ENCODE results near the gene ATP2B1. TPM values are rescaled to one million over a fixed set of nuclear protein-coding genes. Genes with fewer than 3 reads are reported as not detected.
A peak's percentile ranks its signal among the peaks of the same experiment; 100 is the strongest.

Gene ATP2B1
- total and polyA plus RNA-seq, 2 of the 13 experiments (the other 11 are each of a cell fraction or from before 2014, with no cell fraction given), result 12.1 to 60.2 TPM

GRCh38 chr12:89589753-89590152 lies 118.9 kb downstream of the ATP2B1 start:
- no peak for DNase-seq (ENCODE audit: low spot score)
- H3K4me3 ChIP-seq (replicated peaks in 1 of 3; ENCODE audit: insufficient read depth in 1 of 3, low read depth in 2 of 3, low read length in 3 of 3), result no peak overlapping the region
- H4K20me1 ChIP-seq (ENCODE audit: insufficient read depth, low read length), result no peaks in the 10 kb centered on the region
- ChIA-PET POLR2A (no interaction called here), CTCF (ENCODE audit: low intra/inter-chr PET ratio, low total read pairs) (no interaction called here)
- H2AFZ ChIP-seq (ENCODE audit: low read length), result no peak overlapping the region
- in situ Hi-C loops (cut with HindIII; ENCODE audit: extremely low pct_ligation_motif_present, low pct_unique_long_range_greater_than_20kb), result no loop called here
- no peaks in the 10 kb centered on the region for H3K27me3 ChIP-seq (ENCODE audit: control insufficient read depth in 1 of 2, insufficient read depth in 2 of 2, low read length in 2 of 2)
- no peaks in the 10 kb centered on the region for H3K79me2 ChIP-seq (ENCODE audit: insufficient read depth, low read length)
- intact Hi-C loops (cut with micrococcal nuclease; ENCODE audit: unreplicated experiment), result no loop called here
- ATAC-seq, result peak; percentile 35; the same call in 1 of the 3 replicates
- peaks cover 3 to 6% of the 10 kb centered on the region in 2 experiments; a peak in 4 of 5 replicates for H3K36me3 ChIP-seq (replicated peaks in 1 of 2; ENCODE audit: control insufficient read depth in 1 of 2, insufficient read depth in 2 of 2, low read length in 2 of 2)
- peaks cover 8% of the 10 kb centered on the region; the same call in 1 of the 2 replicates for H3K4me1 ChIP-seq (ENCODE audit: insufficient read depth, low read length)
- H3K4me2 ChIP-seq (ENCODE audit: low read depth, low read length), result no peak overlapping the region
- no peak overlapping the region for H3K9ac ChIP-seq (ENCODE audit: insufficient read depth, low read depth, low read length)
- BruUV-seq (replicated peaks), result no TSS peak
- H3K27ac ChIP-seq (ENCODE audit: extremely low read length, insufficient read depth, low read length), result no peak overlapping the region
- FAIRE-seq, result peak; percentile 52
- H3K9me3 ChIP-seq (ENCODE audit: low read length), result no peaks in the 10 kb centered on the region
- no peak for TF ChIP-seq ATF6 (CRISPR knock-in tag; conservative IDR thresholded peaks at IDR 0.05)
- no peak for TF ChIP-seq STAG1 (CRISPR knock-in tag; IDR thresholded peaks at IDR 0.05)
- TF ChIP-seq MEIS1 (CRISPR knock-in tag; IDR thresholded peaks at IDR 0.05; ENCODE audit: borderline replicate concordance), result no peak
- TF ChIP-seq ZNF570 (CRISPR knock-in tag; IDR thresholded peaks at IDR 0.05; ENCODE audit: borderline replicate concordance), result no peak
- no peak for TF ChIP-seq TIGD3 (CRISPR knock-in tag; IDR thresholded peaks at IDR 0.05; ENCODE audit: borderline replicate concordance)
- no peak for TF ChIP-seq ZNF644 (CRISPR knock-in tag; IDR thresholded peaks at IDR 0.05; ENCODE audit: low read depth)
- TF ChIP-seq SYNCRIP (IDR thresholded peaks at IDR 0.05; ENCODE audit: insufficient read depth, low read depth, low read length), result no peak
- no peak for TF ChIP-seq KDM5A (IDR thresholded peaks at IDR 0.05; ENCODE audit: borderline replicate concordance, low read length)
- TF ChIP-seq ZBTB2 (CRISPR knock-in tag; IDR thresholded peaks at IDR 0.05; ENCODE audit: low read depth), result no peak
- TF ChIP-seq CTCF (CRISPR knock-in tag; IDR thresholded peaks at IDR 0.05), result no peak
- no peak for TF ChIP-seq ZNF503 (CRISPR knock-in tag; IDR thresholded peaks at IDR 0.05)
- no peak for TF ChIP-seq ZNF746 (CRISPR knock-in tag; IDR thresholded peaks at IDR 0.05)
- no peak for TF ChIP-seq KLF12 (CRISPR knock-in tag; IDR thresholded peaks at IDR 0.05; ENCODE audit: borderline replicate concordance)
- no peak for TF ChIP-seq NCOA2 (CRISPR knock-in tag; IDR thresholded peaks at IDR 0.05)
- no peak for TF ChIP-seq BCL3 (CRISPR knock-in tag; IDR thresholded peaks at IDR 0.05)
